Measurements from ENCODE around the gene GP1BA. TPM values are rescaled to one million over a fixed set of nuclear protein-coding genes. Genes with fewer than 3 reads are reported as not detected.
A peak's percentile ranks its signal among the peaks of the same experiment; 100 is the strongest.

Gene GP1BA
- total and polyA plus RNA-seq, 2 of the 8 experiments (the other 6 are each of a cell fraction or from before 2014, with no cell fraction given), result not detected

GRCh38 chr17:4944554-4945175 lies 12.6 kb downstream of the GP1BA start:
- Histone ChIP-seq H2BK12ac (ENCODE audit: low read depth, low read length) (no peak overlapping the region), H3K4me2 (ENCODE audit: insufficient read depth in 1 of 2, low read depth in 2 of 2, low read length in 2 of 2) (peak overlapping the region in 1 of 2 experiments; percentile 95; a peak in 1 of 4 replicates), H3K23ac (ENCODE audit: insufficient read length) (no peak overlapping the region), H3K9ac (replicated peaks in 1 of 4; ENCODE audit: extremely low read depth in 1 of 4, low read depth in 3 of 4, low read length in 3 of 4) (no peak overlapping the region; a peak in 1 of 7 replicates), H2BK120ac (replicated peaks; ENCODE audit: low read depth, low read length) (no peak overlapping the region), H2BK5ac (ENCODE audit: low read depth, low read length) (no peak overlapping the region; the same call in 1 of the 2 replicates), H4K5ac (ENCODE audit: insufficient read length, low read depth, low read length) (no peak overlapping the region), H2BK15ac (ENCODE audit: low read length) (no peak overlapping the region), H3K56ac (replicated peaks; ENCODE audit: insufficient read length, low read depth, low read length) (no peak overlapping the region), H3K4me1 (replicated peaks in 1 of 4; ENCODE audit: control insufficient read depth in 3 of 4, insufficient read depth in 4 of 4, low read length in 3 of 4) (peaks cover 3 to 10% (median 5%) of the 10 kb centered on the region in 4 experiments; a peak in 6 of 7 replicates), H3K27me3 (replicated peaks in 1 of 4; ENCODE audit: control insufficient read depth in 3 of 4, extremely low read depth in 1 of 4, insufficient read depth in 3 of 4, low read length in 3 of 4) (no peaks in the 10 kb centered on the region), H3K27ac (ENCODE audit: low read depth, low read length) (peak overlapping the region; percentile 33; the same call in 1 of the 2 replicates), H2BK20ac (ENCODE audit: low read length) (no peak overlapping the region), H4K91ac (replicated peaks; ENCODE audit: insufficient read length, low read length) (no peak overlapping the region), H3K23me2 (ENCODE audit: low read depth, low read length) (peaks cover 19% of the 10 kb centered on the region), H4K8ac (ENCODE audit: extremely low read depth, insufficient read depth, low read length) (peak overlapping the region; percentile 48; the same call in 1 of the 2 replicates), H3K4ac (replicated peaks; ENCODE audit: insufficient read length, low read depth, low read length) (no peak overlapping the region), H2AFZ (ENCODE audit: low read length) (no peak overlapping the region), H3K79me1 (ENCODE audit: low read depth, low read length) (peaks cover 2% of the 10 kb centered on the region; the same call in 1 of the 2 replicates), H2AK5ac (ENCODE audit: low read depth, low read length) (no peak overlapping the region), H3K9me3 (ENCODE audit: insufficient read depth in 2 of 2, low read depth in 1 of 2, low read length in 1 of 2) (no peaks in the 10 kb centered on the region), H3K4me3 (ENCODE audit: extremely low read depth in 1 of 4, insufficient read depth in 2 of 4, low read depth in 3 of 4, low read length in 4 of 4) (no peak overlapping the region), H3K79me2 (ENCODE audit: control insufficient read depth in 1 of 2, insufficient read depth in 2 of 2, low read length in 2 of 2) (peaks cover 8 to 57% of the 10 kb centered on the region in 2 experiments), H4K20me1 (replicated peaks in 1 of 2; ENCODE audit: control insufficient read depth in 1 of 2, insufficient read depth in 2 of 2, low read length in 2 of 2) (peaks cover 16 to 23% of the 10 kb centered on the region in 2 experiments), H3K18ac (ENCODE audit: extremely low read depth, low read length) (no peak overlapping the region), H3K14ac (ENCODE audit: insufficient read length) (no peak overlapping the region), H3K36me3 (ENCODE audit: control insufficient read depth in 2 of 4, insufficient read depth in 4 of 4, low read length in 3 of 4) (peaks cover 8 to 42% (median 28%) of the 10 kb centered on the region in 4 experiments)
- TF ChIP-seq SIRT6 (IDR thresholded peaks at IDR 0.05; ENCODE audit: low read length) (no peak), POLR2A (IDR thresholded peaks at IDR 0.05; ENCODE audit: control extremely low read depth in 1 of 2, low read depth in 2 of 2, low read length in 2 of 2) (peak in 1 of 2 experiments; percentile 83; a peak in 2 of 3 replicates), POLR2AphosphoS5 (IDR thresholded peaks at IDR 0.05; ENCODE audit: low read depth, low read length) (peak; percentile 80; the same call in 1 of the 2 replicates), SIN3A (conservative IDR thresholded peaks at IDR 0.05 in 1 of 2, IDR thresholded peaks at IDR 0.05 in 1 of 2; ENCODE audit: low read depth in 1 of 2, low read length in 2 of 2) (0 out of 4 replicates have a peak, but pooled peaks of 1 of the 2 experiments have one; percentile 40)
- ChIA-PET POLR2A (ENCODE audit: partially characterized antibody) (interaction anchor here (0.6 to 32.4 kb wide), 12 partner anchors 2 to 213 kb away, joined by 3 to 987 read pairs (median 4); partner anchors contain the start of genes C17orf107, ENO3, MED11 and PFN1), CTCF (ENCODE audit: partially characterized antibody) (interaction anchor here (1.5 kb wide), 1 partner anchor 36 kb away, joined by 5 read pairs; no protein-coding TSS in a partner anchor)
- 81% methylated on average over 8 of the region's 8 CpGs; no CpG with 5 or more reads in 1 of the 2 experiments for WGBS, 2 experiments (ENCODE audit: extremely low coverage in 1 of 2, insufficient coverage in 1 of 2, insufficient read length in 1 of 2, insufficient replicate concordance in 2 of 2, low coverage in 1 of 2, low lambda C conversion rate in 2 of 2, missing lambda C conversion rate in 1 of 2)
- DNase-seq (ENCODE audit: low read depth in 1 of 2, low spot score in 2 of 2) (no peak), FAIRE-seq (no peak)
